Hematopoietic multipotent progenitor cell treated with erythropoietin and hydrocortisone succinate and interleukin-3 and kit ligand, for 8 days (in vitro differentiated cells): ENCODE data around the gene LRRIQ4.

Experiments used
- DNase-seq: peaks from one replicate; pipeline ENCODE4 v3.0.0-alpha.2; 2015

Gene LRRIQ4

DNA sequence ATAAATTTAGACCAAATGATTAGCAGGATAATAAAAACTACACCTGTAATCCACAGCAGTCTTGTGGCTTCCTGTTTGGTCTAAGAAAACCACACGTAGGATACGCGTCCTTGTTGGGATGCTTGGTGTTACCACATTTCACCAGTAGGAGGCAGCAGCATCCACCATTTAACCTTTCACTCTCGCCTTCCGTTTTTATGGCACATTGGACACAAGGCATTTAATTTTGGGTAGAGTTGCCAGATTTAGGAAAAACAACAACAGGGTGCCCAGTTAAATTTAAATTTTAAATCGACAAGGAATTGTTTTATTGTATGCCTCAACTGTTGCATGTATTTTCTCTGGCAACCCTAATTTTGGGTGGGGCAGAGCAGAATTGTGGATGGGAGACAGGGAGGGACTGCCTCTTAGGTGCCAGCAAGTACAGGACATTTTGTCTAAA, 50.8 kb downstream of the LRRIQ4 start:
- peak; percentile 84 for DNase-seq

DNA sequence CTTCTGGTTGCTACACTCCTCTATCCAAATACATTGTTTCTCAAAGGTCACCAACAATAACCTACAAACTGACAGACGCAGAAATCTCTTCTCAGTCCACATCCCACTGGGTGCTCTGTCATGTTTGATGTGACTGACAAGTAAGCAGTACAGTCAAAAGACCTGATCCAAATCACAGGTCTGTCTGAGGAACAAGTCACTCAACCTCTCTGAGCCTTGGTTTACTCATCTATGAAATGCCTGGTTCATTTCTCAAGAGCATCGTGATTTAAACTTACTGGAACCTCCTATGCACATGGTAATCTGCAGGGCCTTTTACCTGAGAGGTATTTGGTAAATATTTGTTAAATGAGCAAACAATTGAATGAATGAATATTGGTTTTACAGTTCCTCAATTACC, 51.6 kb downstream of the LRRIQ4 start:
- DNase-seq = no peak

DNA sequence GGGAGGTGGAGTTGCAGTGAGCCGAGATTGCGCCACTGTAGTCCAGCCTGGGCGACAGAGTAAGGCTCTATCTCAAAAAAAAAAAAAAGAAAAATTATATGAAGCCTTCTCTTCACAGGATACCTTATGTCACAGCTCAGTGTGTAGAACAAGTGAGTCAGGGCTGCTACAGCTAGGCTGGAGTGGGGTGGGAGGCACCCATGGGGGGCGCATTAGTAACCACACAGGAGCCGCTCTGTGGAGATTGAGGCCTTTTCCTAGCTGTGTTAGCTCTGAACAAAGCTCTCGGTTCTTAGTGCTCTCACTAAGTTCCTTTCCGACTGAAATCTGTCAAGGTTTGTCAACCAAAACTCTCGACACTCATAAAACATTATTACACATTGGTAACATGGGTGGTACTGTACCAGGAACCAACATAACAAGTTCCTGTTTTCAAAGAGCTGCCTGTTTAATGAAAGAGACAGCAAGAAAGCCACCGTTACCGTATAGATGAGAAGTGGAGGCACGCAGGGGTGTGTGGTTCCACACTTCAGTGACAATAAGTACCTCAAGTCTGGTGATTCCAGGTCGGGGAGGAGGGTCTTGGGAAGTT, 52.6 kb downstream of the LRRIQ4 start:
- no peak for DNase-seq

DNA sequence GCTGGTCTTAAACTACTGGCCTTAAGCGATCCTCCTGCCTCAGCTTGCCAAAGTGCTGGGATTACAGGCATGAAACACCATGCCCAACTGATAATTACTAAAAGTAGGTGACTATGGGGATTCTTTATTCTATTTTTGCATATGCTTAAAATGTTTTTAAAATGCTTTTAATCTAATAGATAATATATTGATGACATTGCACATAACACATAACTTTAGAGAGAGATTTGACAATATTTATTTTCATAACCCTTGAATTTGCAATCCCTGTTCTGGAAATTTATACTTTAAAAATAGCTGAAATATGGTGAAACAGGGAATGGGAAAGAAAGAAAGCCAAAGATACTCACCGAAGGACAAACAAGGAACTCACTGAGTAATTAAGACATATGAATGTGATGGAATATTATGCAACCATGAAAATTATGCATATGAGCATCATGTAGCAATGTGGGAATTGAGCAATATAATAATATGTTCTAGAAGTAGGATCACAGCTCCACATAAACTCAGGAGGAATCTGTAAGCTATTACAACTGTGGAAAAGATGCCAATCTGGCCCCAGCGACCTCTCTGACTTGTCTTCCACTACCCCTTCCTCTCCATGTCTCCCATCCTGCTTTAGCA, 55.0 kb downstream of the LRRIQ4 start:
- no peak for DNase-seq

DNA sequence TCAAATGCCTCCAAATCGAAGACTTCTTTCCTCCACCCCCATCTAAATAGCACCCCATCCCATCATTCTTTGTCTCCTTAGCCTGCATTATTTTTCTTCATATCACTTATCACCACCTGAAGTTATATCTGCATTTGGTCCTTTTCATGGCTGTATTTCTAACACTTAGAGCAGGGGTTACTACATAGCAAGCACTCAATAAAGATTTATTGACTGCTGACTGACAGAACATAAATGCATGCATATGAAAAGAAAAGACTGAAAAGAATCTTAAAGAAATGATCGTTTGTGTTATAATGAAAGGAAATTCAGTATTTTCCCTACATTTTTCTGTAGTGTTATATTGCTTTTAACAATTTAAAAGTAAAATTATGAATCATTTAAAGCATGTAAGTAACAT, 55.7 kb downstream of the LRRIQ4 start:
- no peak for DNase-seq

DNA sequence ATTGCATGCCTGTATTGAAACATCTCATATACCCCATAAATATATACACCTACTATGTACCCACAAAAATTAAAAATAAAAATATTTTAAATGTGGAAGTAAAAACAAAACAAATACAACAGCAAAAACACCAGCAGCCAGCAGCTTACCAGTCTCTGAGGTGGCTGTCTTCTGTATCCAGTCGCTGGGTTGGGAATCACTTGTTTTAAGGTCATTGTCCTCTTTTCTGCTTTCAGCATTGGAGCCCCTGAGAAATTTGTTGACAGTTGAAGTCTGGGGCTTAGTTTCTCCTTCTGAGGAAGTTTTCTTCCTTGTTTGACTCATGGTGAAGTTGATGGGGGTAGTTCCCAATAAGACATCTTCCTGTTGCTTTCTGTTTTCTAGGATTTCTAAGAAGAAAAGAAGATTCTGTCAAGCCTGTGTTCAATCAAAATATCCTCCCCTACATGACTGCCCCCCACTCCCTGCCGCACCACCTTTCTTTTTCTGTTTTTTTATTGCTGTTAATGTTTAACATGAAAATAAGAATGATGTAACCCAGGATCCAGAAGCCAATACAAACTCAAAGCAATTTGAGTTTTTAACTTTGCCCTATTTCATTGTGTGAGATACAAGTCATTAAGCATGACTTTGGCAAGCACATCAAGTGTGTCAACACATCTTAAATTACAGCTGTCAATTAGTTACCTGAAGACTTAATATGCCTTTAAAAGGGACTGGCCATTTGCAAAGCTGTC, 57.0 kb downstream of the LRRIQ4 start, which contains the start of gene LRRC31:
Gene LRRC31, minus strand, starts transcription at position 452 of the 737 bp plus-strand sequence. Its CDS starts 128 bp downstream, at position 324.
- no peak for DNase-seq

DNA sequence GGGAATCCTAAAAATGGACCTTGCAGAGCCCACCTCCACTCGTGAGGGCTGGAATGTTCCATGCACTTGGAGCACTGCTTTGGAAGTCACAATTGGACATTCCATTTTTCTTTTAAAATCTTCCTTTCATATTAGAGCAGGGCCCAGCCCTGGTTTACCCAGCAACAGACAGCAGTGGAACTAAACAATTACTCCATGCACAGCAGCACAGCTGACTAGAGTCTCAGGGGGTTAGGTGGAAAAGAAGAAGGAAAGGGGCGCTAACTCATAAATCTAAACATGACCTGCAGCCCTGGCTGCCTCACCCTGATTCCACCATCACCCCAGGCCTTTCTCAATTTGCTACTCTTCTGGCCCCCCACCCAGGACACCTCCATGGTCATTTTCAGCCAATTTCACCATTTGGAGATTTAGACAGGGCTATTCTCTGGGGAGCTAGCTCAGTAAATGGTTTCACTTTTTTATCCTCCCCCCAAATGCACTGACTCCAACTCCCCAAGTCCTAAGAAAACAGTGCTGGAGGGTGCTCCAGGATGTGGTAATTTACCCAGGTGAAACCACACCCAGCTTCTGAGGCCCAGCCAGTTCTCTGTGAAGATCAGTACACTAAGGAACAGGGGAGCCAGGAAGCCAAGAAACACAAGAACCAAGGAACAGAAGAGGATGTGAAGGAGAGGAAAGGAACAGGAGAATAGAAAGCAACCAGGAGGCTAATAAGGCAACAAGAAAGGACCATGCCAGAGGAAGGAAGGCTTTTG, 58.6 kb downstream of the LRRIQ4 start:
- DNase-seq = no peak

DNA sequence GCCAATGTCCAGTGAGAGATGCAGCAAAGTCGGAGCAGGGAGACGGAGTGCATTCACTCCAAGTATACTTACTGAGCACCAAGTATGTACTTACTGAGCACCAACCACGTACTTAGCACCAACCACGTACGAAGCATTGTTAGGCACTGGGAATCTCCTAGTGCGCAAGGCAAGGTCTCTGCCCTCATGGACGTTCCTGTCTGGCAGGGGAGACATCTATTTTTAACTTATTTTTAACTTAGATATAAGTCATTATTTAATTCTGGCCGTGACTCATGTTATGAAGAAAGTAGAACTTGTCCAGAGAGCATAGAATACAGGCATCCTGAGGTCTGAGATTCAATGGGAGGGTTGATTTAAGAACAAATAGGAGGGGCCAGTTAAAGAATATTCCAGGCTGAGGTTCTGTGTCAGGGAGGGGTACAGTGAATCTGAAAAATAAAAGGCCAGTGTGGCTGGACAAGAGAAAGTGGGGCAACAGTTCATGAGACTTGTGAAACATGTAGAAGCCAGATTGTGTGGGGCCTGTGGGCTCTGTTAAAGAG, 66.4 kb downstream of the LRRIQ4 start:
- DNase-seq = no peak

DNA sequence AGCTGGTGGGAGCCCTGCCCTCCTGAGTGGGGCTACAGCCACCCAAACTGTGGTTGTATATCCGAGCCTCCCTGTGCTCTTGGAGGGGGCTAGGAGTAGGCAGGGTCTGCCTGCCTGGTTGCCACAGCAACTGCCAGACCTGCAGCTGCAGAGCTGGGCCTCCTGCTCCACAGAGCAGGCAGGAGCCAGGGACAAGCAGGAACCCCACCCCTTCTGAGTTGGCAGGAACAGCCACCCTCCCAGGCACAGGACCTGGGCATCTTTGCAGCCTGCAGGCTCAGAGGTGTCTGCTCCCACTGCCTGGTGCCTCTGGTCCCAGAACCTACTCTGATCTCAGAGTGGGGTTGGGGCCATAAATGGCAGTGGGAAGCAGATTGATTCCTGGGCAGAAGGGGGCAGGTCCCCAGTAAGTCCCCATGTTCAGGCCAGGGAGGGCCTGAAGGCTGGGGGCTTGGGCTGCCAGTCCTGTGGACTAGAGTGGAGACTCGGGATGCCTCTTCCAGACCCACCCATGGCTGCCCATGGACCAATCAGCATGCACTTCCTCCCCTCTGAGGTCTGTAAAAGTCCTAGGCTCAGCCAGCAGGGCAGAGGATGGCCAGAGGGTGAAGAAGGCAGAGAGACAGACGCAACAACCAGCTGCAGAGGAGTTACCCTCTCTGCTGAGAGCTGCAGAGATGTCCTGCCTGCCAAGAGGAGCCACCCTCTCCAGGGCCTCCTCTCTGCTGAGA, 67.3 kb downstream of the LRRIQ4 start:
- no peak for DNase-seq

DNA sequence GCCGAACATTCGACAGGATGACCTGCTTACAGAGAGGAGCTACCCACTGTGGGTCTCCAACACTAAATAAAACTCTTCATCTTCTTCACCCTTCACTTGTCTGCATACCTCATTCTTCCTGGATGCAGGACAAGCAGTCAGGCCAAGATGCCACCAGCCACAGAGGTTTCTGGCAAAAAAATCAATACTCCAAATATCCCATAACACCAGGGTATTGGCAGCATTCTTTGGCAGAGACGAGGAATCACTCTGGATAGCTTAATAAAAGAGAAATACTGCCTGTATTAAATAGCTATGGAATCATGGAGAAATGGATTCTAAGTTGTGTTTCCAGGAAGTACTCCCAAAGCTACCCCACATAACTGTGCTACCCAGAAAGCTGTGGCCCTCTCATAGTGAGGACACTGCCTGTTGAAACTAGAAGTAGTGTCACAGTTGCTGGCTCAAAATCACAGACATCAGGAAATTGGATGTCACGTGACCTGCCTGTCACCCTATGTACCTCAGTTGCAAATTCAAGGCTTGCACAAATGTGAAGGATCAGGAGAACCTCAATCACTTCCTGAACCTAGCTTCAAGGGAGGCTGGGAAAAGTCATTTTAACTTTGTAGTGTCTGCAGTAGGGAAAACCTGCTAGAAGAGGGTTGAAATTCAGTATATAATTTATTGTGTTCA, 68.0 kb downstream of the LRRIQ4 start:
- no peak for DNase-seq

DNA sequence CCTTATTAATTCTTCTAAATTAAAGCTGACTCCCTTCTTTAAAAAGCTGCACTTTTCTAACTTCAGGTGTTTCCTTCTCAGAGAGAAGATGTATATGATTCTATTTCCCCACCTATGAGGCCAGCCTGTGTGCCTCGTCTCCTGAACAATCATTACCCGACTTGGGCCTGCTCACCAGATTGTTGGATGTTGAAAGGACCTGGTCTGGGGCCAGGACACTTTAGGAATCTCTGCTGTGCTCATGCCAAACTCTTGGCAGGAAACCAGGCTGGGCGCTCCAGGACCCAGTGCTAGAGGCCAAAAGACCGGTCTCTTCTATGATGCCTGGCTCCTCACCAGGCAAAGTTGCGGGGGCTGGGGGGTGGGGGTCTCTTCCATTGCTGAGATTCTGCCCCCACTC, 74.0 kb downstream of the LRRIQ4 start:
- DNase-seq = no peak
